Heart left ventricle (tissue), 13 donors: ENCODE measurements around the gene FRG2C.

Experiments
- POLR2A ChIP-seq, 2 donors: fragments of 450-650 bp; IDR thresholded peaks; one replicate each; pipeline ENCODE4 v1.6.1; 2017; ENCODE audit warnings: antibody characterized with exemption in 2 of 2, mild to moderate bottlenecking in 2 of 2, moderate library complexity in 2 of 2
- TF ChIP-seq, protein P1 (sequence below), 12 donors: fragments of 200-600 bp; sonication (generic) in 4 of 12; IDR thresholded peaks; one replicate each; pipeline versions ENCODE4 v1.5.0 to v1.8.0; 2018 to 2022; ENCODE audit warnings: antibody characterized with exemption in 12 of 12, mild to moderate bottlenecking in 5 of 12
- donor health status: ischemic (EF 13 %, LVEDD 7.1; RV severe dilation, severe dysfunction).
- donor health status: DM: no; HTN: yes; CAD: no.
- donor health status: DM: no; HTN: no; CAD: no.
- donor health status: ischemic (EF 25% LVEDD 6.9; RV normal size, moderate dysfunction).
- donor health status: ischemic (EF 25% LVEDD 5.7; RV mildly dilated, moderate dysfunction).
- donor health status: ischemic (EF 35%, LVEDD 5.7; RV mildly dilated, moderate dysfunction).
- donor health status: nonischemic (EF 11% LVEDD 7.7; RV severe dilation, severe dysfunction).
- donor health status: DM: yes; HTN: yes; CAD: no.
- donor health status: PGD.
- donor health status: ischemic (EF 29% LVEDD 5.4; RV normal size, mild dysfunction).
- donor health status: nonischemic (EF 23%, LVEDD 6.1; RV moderate dilation, normal function).

DNA sequence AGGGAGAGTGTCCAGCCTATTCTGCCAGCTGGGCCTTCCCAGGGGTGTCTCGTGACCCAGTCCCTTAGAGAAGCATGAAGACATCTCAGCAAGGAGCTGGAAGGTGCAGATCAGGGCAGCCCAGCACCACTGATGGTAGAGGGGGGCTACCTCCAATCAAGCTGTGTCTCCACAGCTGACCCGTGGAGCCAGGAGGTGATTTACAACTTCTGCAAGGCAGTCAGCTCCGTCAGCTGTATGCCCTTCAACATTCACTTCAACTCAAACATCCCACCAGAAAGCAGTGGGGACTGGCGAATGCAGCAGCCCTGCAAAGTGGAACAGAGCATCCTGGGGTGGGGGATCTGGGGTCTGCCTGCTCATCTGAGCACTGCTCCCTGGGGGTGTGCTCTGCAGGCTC lies 32.6 kb upstream of the FRG2C start:
- TF ChIP-seq, protein P1, sequence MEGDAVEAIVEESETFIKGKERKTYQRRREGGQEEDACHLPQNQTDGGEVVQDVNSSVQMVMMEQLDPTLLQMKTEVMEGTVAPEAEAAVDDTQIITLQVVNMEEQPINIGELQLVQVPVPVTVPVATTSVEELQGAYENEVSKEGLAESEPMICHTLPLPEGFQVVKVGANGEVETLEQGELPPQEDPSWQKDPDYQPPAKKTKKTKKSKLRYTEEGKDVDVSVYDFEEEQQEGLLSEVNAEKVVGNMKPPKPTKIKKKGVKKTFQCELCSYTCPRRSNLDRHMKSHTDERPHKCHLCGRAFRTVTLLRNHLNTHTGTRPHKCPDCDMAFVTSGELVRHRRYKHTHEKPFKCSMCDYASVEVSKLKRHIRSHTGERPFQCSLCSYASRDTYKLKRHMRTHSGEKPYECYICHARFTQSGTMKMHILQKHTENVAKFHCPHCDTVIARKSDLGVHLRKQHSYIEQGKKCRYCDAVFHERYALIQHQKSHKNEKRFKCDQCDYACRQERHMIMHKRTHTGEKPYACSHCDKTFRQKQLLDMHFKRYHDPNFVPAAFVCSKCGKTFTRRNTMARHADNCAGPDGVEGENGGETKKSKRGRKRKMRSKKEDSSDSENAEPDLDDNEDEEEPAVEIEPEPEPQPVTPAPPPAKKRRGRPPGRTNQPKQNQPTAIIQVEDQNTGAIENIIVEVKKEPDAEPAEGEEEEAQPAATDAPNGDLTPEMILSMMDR (IDR thresholded peaks at IDR 0.05), result no peak
- TF ChIP-seq POLR2A (IDR thresholded peaks at IDR 0.05), result no peak
